ENCODE data around the gene PDE4C.

DNA sequence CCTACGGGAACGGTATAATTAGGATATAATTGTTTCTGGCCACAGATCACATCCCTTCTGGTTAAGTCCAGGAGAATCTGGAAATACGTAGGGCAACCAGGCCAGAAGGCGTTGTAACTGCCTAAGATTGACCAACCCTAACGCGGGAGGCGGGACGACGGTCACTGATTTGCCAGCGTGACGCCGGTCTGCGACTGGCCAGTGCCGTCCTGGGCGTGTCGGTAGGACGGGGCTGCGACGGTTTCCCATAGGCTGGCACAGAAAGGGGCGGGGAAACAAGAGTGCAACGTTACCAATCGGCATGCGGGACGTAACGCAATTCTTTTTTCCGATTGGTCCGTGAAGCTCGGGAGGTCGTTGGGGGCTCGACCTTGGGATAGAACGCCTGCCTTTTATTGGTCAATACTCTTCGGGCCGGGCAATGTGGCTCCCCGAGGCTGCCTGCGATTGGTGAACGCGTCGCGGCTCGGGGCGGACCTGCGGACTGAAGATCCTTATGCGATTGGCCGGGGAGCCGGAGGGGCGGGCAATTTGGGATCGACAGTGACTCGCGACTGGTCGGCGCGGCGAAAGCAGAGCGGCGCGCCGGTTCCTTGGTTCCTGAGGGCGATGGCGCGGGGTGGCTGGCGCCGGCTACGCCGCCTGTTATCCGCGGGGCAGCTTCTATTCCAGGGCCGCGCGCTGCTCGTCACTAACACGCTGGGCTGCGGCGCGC lies 33.4 kb downstream of the PDE4C start, which contains the start of gene MPV17L2:
- TF ChIP-seq, protein P1, sequence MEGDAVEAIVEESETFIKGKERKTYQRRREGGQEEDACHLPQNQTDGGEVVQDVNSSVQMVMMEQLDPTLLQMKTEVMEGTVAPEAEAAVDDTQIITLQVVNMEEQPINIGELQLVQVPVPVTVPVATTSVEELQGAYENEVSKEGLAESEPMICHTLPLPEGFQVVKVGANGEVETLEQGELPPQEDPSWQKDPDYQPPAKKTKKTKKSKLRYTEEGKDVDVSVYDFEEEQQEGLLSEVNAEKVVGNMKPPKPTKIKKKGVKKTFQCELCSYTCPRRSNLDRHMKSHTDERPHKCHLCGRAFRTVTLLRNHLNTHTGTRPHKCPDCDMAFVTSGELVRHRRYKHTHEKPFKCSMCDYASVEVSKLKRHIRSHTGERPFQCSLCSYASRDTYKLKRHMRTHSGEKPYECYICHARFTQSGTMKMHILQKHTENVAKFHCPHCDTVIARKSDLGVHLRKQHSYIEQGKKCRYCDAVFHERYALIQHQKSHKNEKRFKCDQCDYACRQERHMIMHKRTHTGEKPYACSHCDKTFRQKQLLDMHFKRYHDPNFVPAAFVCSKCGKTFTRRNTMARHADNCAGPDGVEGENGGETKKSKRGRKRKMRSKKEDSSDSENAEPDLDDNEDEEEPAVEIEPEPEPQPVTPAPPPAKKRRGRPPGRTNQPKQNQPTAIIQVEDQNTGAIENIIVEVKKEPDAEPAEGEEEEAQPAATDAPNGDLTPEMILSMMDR (IDR thresholded peaks at IDR 0.05; ENCODE audit: low read depth, low read length): no peak
- TF ChIP-seq POLR2A (IDR thresholded peaks at IDR 0.05; ENCODE audit: extremely low read depth, insufficient read length): peak; percentile 41
